HepG2 (cell line): ENCODE measurements around the gene RHBG. TPM values are rescaled to one million over a fixed set of nuclear protein-coding genes. Genes with fewer than 3 reads are reported as not detected.
A peak's percentile ranks its signal among the peaks of the same experiment; 100 is the strongest.

Experiments used
- AGO1 ChIP-seq: fragments of 200-400 bp; formaldehyde crosslinking; IDR thresholded peaks from 2 replicates; pipeline ENCODE4 v1.6.1; 2017; ENCODE audit warnings: mild to moderate bottlenecking, low read depth, low read length, moderate library complexity; ENCODE audit not compliant: poor library complexity, severe bottlenecking
- ETS1 ChIP-seq: sonication (generic); formaldehyde crosslinking; IDR thresholded peaks from 2 replicates; pipeline ENCODE4 v1.4.0; 2020; ENCODE audit warnings: missing genetic modification reagents
- HNF4A ChIP-seq: sonication (generic); formaldehyde crosslinking; IDR thresholded peaks from 2 replicates; pipeline ENCODE4 v1.4.0; 2020; ENCODE audit warnings: missing genetic modification reagents
- PREB ChIP-seq: sonication (generic); formaldehyde crosslinking; IDR thresholded peaks from 2 replicates; pipeline ENCODE4 v1.4.0; 2020; ENCODE audit warnings: missing genetic modification reagents
- SATB2 ChIP-seq: sonication (generic); formaldehyde crosslinking; IDR thresholded peaks from 2 replicates; pipeline ENCODE4 v1.5.0; 2020; ENCODE audit warnings: missing genetic modification reagents
- TP53 ChIP-seq: sonication (generic); formaldehyde crosslinking; conservative IDR thresholded peaks from 2 replicates; pipeline ENCODE4 v1.4.0; 2020; ENCODE audit warnings: missing genetic modification reagents
- ZNF333 ChIP-seq: sonication (generic); formaldehyde crosslinking; IDR thresholded peaks from 2 replicates; pipeline ENCODE4 v1.4.0; 2020; ENCODE audit warnings: mild to moderate bottlenecking, missing genetic modification reagents, borderline replicate concordance
- ZNF430 ChIP-seq: sonication (generic); formaldehyde crosslinking; IDR thresholded peaks from 2 replicates; pipeline ENCODE4 v1.9.0; 2021; ENCODE audit warnings: mild to moderate bottlenecking, missing genetic modification reagents
- ZNF577 ChIP-seq: sonication (generic); formaldehyde crosslinking; IDR thresholded peaks from 2 replicates; pipeline ENCODE4 v1.4.0; 2020; ENCODE audit warnings: mild to moderate bottlenecking, low read depth, missing genetic modification reagents, borderline replicate concordance
- ZNF646 ChIP-seq: sonication (generic); formaldehyde crosslinking; IDR thresholded peaks from 2 replicates; pipeline ENCODE4 v1.9.0; 2021; ENCODE audit warnings: mild to moderate bottlenecking, missing genetic modification reagents
- ZNF780A ChIP-seq: sonication (generic); formaldehyde crosslinking; IDR thresholded peaks from 2 replicates; pipeline ENCODE4 v1.8.0; 2022; ENCODE audit warnings: mild to moderate bottlenecking, missing genetic modification reagents, moderate library complexity
- polyA plus RNA-seq, 8 experiments: library from polyadenylated mRNA; depleted of rRNA in 3 of 8; stranded (reverse) in 7 of 8; unstranded in 1 of 8; fragments of >200 nt; fragmentation: Illumina TruSeq in 4 of 8; extraction: Trizol in 4 of 8; gene quantifications; 2 replicates each; pipeline versions ENCODE4 v1.2.1 to v1.2.3, GENCODE V29; 2011 to 2016; ENCODE audit warnings: low read depth in 4 of 8, missing spikeins in 1 of 8, mixed read lengths in 1 of 8; ENCODE audit not compliant: insufficient read depth in 1 of 8
- total RNA-seq, 5 experiments: library from RNA; depleted of rRNA; stranded (reverse); fragments of >200 nt; fragmentation: Illumina TruSeq; extraction: Trizol; gene quantifications; 2 replicates each; pipeline ENCODE4 v1.2.3, GENCODE V29; 2016; ENCODE audit warnings: low read depth in 1 of 5
- TF ChIP-seq, protein P1 (sequence below): sonication (generic); formaldehyde crosslinking; IDR thresholded peaks from 2 replicates; pipeline ENCODE4 v1.9.0; 2022; ENCODE audit warnings: missing genetic modification reagents, mild to moderate bottlenecking, borderline replicate concordance
- TF ChIP-seq, protein P2 (sequence below): sonication (generic); formaldehyde crosslinking; IDR thresholded peaks from 2 replicates; pipeline ENCODE4 v1.8.0; 2023; ENCODE audit warnings: mild to moderate bottlenecking, missing genetic modification reagents
- TF ChIP-seq, protein P3 (sequence below): sonication (generic); formaldehyde crosslinking; IDR thresholded peaks from 2 replicates; pipeline ENCODE4 v1.4.0; 2020; ENCODE audit warnings: missing genetic modification reagents

RHBG gene
- total and polyA plus RNA-seq, 2 of the 13 experiments (the other 11 are each of a cell fraction or from before 2014, with no cell fraction given): 61.8 to 73.5 TPM

- TF ChIP-seq, protein P1, sequence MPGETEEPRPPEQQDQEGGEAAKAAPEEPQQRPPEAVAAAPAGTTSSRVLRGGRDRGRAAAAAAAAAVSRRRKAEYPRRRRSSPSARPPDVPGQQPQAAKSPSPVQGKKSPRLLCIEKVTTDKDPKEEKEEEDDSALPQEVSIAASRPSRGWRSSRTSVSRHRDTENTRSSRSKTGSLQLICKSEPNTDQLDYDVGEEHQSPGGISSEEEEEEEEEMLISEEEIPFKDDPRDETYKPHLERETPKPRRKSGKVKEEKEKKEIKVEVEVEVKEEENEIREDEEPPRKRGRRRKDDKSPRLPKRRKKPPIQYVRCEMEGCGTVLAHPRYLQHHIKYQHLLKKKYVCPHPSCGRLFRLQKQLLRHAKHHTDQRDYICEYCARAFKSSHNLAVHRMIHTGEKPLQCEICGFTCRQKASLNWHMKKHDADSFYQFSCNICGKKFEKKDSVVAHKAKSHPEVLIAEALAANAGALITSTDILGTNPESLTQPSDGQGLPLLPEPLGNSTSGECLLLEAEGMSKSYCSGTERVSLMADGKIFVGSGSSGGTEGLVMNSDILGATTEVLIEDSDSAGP (CRISPR knock-in tag): peak; percentile 73; the same call in 1 of the 2 replicates
- TF ChIP-seq HNF4A (CRISPR knock-in tag): peak; percentile 99
- no peak for TF ChIP-seq ETS1 (CRISPR knock-in tag)
- peak; percentile 86; the same call in 1 of the 2 replicates for TF ChIP-seq ZNF333 (CRISPR knock-in tag)
- no peak; the same call in 1 of the 2 replicates for TF ChIP-seq ZNF646 (CRISPR knock-in tag)
- no peak for TF ChIP-seq ZNF430 (CRISPR knock-in tag)
- TF ChIP-seq PREB: no peak
- TF ChIP-seq AGO1: no peak
- no peak for TF ChIP-seq SATB2 (CRISPR knock-in tag)
- TF ChIP-seq ZNF780A: no peak
- TF ChIP-seq TP53 (CRISPR knock-in tag): 0 out of 2 replicates have a peak, but pooled peaks have one; percentile 18
- no peak for TF ChIP-seq ZNF577
- TF ChIP-seq, protein P2, sequence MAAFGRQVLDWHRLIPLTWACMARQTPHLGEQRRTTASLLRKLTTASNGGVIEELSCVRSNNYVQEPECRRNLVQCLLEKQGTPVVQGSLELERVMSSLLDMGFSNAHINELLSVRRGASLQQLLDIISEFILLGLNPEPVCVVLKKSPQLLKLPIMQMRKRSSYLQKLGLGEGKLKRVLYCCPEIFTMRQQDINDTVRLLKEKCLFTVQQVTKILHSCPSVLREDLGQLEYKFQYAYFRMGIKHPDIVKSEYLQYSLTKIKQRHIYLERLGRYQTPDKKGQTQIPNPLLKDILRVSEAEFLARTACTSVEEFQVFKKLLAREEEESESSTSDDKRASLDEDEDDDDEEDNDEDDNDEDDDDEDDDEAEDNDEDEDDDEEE (CRISPR knock-in tag): no peak
- TF ChIP-seq, protein P3, sequence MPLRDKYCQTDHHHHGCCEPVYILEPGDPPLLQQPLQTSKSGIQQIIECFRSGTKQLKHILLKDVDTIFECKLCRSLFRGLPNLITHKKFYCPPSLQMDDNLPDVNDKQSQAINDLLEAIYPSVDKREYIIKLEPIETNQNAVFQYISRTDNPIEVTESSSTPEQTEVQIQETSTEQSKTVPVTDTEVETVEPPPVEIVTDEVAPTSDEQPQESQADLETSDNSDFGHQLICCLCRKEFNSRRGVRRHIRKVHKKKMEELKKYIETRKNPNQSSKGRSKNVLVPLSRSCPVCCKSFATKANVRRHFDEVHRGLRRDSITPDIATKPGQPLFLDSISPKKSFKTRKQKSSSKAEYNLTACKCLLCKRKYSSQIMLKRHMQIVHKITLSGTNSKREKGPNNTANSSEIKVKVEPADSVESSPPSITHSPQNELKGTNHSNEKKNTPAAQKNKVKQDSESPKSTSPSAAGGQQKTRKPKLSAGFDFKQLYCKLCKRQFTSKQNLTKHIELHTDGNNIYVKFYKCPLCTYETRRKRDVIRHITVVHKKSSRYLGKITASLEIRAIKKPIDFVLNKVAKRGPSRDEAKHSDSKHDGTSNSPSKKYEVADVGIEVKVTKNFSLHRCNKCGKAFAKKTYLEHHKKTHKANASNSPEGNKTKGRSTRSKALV (CRISPR knock-in tag): no peak; the same call in 1 of the 2 replicates
Observed at GRCh38 chr1:156371553-156372264, 2.7 kb downstream of the RHBG start (continued).
